Heart right ventricle (tissue), 16 donors: ENCODE results near the gene CPT2. TPM values are rescaled to one million over a fixed set of nuclear protein-coding genes. Genes with fewer than 3 reads are reported as not detected.

Experiments
- ATAC-seq, 8 donors: fragments of 200-7000 bp; cut with Tn5 transposase; one replicate each; pipeline ENCODE4 v1.9.1; 2020; ENCODE audit warnings: mild to moderate bottlenecking in 8 of 8, moderate library complexity in 8 of 8, moderate number of reproducible peaks in 1 of 8
- DNase-seq, 2 donors: peaks; one replicate each; pipeline ENCODE4 v3.0.0-alpha.2; 2020
- H3K27ac ChIP-seq, 10 donors: fragments of 200-600 bp; sonication (generic) in 2 of 10; one replicate each; pipeline versions ENCODE4 v1.5.0 to v1.8.0; 2020 to 2022; ENCODE audit warnings: mild to moderate bottlenecking in 3 of 10
- H3K27me3 ChIP-seq, 7 donors: fragments of 200-600 bp; one replicate each; pipeline ENCODE4 v1.8.0; 2021 to 2022; ENCODE audit warnings: mild to moderate bottlenecking in 2 of 7
- H3K36me3 ChIP-seq, 9 donors: fragments of 200-600 bp; sonication (generic) in 1 of 9; one replicate each; pipeline versions ENCODE4 v1.5.0 to v1.8.0; 2020 to 2022; ENCODE audit warnings: mild to moderate bottlenecking in 2 of 9
- H3K4me1 ChIP-seq, 9 donors: fragments of 200-600 bp; sonication (generic) in 1 of 9; one replicate each; pipeline versions ENCODE4 v1.5.0 to v1.8.0; 2020 to 2022; ENCODE audit warnings: mild to moderate bottlenecking in 4 of 9
- H3K4me3 ChIP-seq, 10 donors: fragments of 200-600 bp; sonication (generic) in 2 of 10; one replicate each; pipeline versions ENCODE4 v1.5.0 to v1.8.0; 2020 to 2022; ENCODE audit warnings: mild to moderate bottlenecking in 7 of 10, moderate library complexity in 2 of 10
- H3K9me3 ChIP-seq, 11 donors: fragments of 200-600 bp in 10 of 11; sonication (generic) in 2 of 11; one replicate each; pipeline versions ENCODE4 v1.5.0 to v1.8.0; 2013 to 2022; ENCODE audit warnings: mild to moderate bottlenecking in 2 of 11, control low read depth in 1 of 11, moderate library complexity in 1 of 11
- CTCF ChIP-seq, 9 donors: fragments of 200-600 bp; sonication (generic) in 2 of 9; IDR thresholded peaks; one replicate each; pipeline versions ENCODE4 v1.5.0 to v1.8.0; 2021 to 2022; ENCODE audit warnings: antibody characterized with exemption in 9 of 9, mild to moderate bottlenecking in 5 of 9, moderate library complexity in 1 of 9
- WGBS, 2 donors: extraction: QIAGEN DNeasy Blood & Tissue Kit; methylation state at CpG; one replicate each; pipeline ENCODE4 v1.1.7; 2013; ENCODE audit warnings: inconsistent platforms in 1 of 2; 5-methylcytosine and 5-hydroxymethylcytosine counted together
- intact Hi-C, 10 donors: fragments of 100-400 bp; cut with DNase I; formaldehyde crosslinking; loops; one replicate each; pipeline versions ENCODE4 v1.11.1 to v1.14.2; 2022
- polyA plus RNA-seq, 2 donors: library from polyadenylated mRNA; stranded (reverse); fragments of 200-250 nt; gene quantifications; one replicate each; pipeline ENCODE4 v1.2.3, GENCODE V29; 2013
- total RNA-seq, 10 donors: library from RNA; stranded (reverse); fragmentation: NEBNext Ultra II Directional in 3 of 10; extraction: Animal tissue kit (Norgen Biotek cat#: 25700) in 3 of 10; gene quantifications; one replicate each; pipeline versions ENCODE4 v1.2.1 to v1.2.4, GENCODE V29; 2021 to 2023
- donor health status: Arrhythmogenic right ventricular cardiomyopathy.
- donor health status: ischemic (EF 13 %, LVEDD 7.1; RV severe dilation, severe dysfunction).
- donor health status: healthy with polysubstance abuse.
- donor health status: DM: no; HTN: yes; CAD: no.
- donor health status: DM: no; HTN: no; CAD: no.
- donor health status: ischemic (EF 25% LVEDD 6.9; RV normal size, moderate dysfunction).
- donor health status: ischemic (EF 25% LVEDD 5.7; RV mildly dilated, moderate dysfunction).
- donor health status: healthy.
- donor health status: DM: yes; HTN: yes; CAD: no.
- donor health status: Ischemic cardiomyopathy.
- donor health status: ischemic (EF 35%, LVEDD 5.7; RV mildly dilated, moderate dysfunction).
- donor health status: nonischemic (EF 11% LVEDD 7.7; RV severe dilation, severe dysfunction).
- donor health status: DM: yes; HTN: yes; CAD: no.
- donor health status: PGD.
- donor health status: ischemic (EF 29% LVEDD 5.4; RV normal size, mild dysfunction).
- donor health status: nonischemic (EF 23%, LVEDD 6.1; RV moderate dilation, normal function).

Gene CPT2
- total and polyA plus RNA-seq, 12 donors = 10.3 to 48.7 (median 36.8) TPM

GRCh38 chr1:53158900-53159299 lies 37.7 kb upstream of the CPT2 start:
- ATAC-seq (no peak), DNase-seq (no peak)
- no peak overlapping the region for H3K27ac ChIP-seq
- no peaks in the 10 kb centered on the region for H3K36me3 ChIP-seq
- H3K27me3 ChIP-seq = peaks cover 0 to 10% (median 0%) of the 10 kb centered on the region in 7 donors
- WGBS, 2 donors = 71 to 86% methylated on average over 1 of the region's 1 CpG
- H3K9me3 ChIP-seq = no peaks in the 10 kb centered on the region
- intact Hi-C loops = no loop called here
- no peaks in the 10 kb centered on the region for H3K4me1 ChIP-seq
- no peak overlapping the region for H3K4me3 ChIP-seq
- no peak for TF ChIP-seq CTCF (IDR thresholded peaks at IDR 0.05)

GRCh38 chr1:53160924-53161378 lies 35.7 kb upstream of the CPT2 start:
- intact Hi-C loops = no loop called here
- 69 to 70% methylated on average over 2 of the region's 2 CpGs for WGBS, 2 donors
- Histone ChIP-seq H3K9me3 (no peaks in the 10 kb centered on the region), H3K36me3 (no peaks in the 10 kb centered on the region), H3K27me3 (peaks cover 0 to 10% (median 0%) of the 10 kb centered on the region in 7 donors), H3K4me1 (no peaks in the 10 kb centered on the region), H3K4me3 (no peak overlapping the region), H3K27ac (no peak overlapping the region)
- DNase-seq (no peak), ATAC-seq (no peak)
- TF ChIP-seq CTCF (IDR thresholded peaks at IDR 0.05) = no peak

GRCh38 chr1:53162621-53163020 lies 34.0 kb upstream of the CPT2 start:
- peaks cover 0 to 10% (median 0%) of the 10 kb centered on the region in 7 donors for H3K27me3 ChIP-seq
- no peaks in the 10 kb centered on the region for H3K9me3 ChIP-seq
- H3K27ac ChIP-seq = no peak overlapping the region
- 75 to 80% methylated on average over 5 of the region's 5 CpGs for WGBS, 2 donors
- no peak overlapping the region for H3K4me3 ChIP-seq
- DNase-seq (no peak), ATAC-seq (no peak)
- no peak for TF ChIP-seq CTCF (IDR thresholded peaks at IDR 0.05)
- H3K36me3 ChIP-seq = no peaks in the 10 kb centered on the region
- H3K4me1 ChIP-seq = no peaks in the 10 kb centered on the region
- intact Hi-C loops = no loop called here

GRCh38 chr1:53163291-53163768 lies 33.3 kb upstream of the CPT2 start:
- ATAC-seq = no peak
- Histone ChIP-seq H3K36me3 (no peaks in the 10 kb centered on the region), H3K4me1 (no peaks in the 10 kb centered on the region), H3K27me3 (peaks cover 0 to 10% (median 0%) of the 10 kb centered on the region in 7 donors), H3K9me3 (no peaks in the 10 kb centered on the region), H3K27ac (no peak overlapping the region), H3K4me3 (no peak overlapping the region)
- DNase-seq = no peak
- 78 to 79% methylated on average over 10 of the region's 10 CpGs for WGBS, 2 donors
- intact Hi-C loops = no loop called here
- no peak for TF ChIP-seq CTCF (IDR thresholded peaks at IDR 0.05)
